SK-N-SH (cell line): ENCODE measurements around the gene ZBTB46. TPM values are rescaled to one million over a fixed set of nuclear protein-coding genes. Genes with fewer than 3 reads are reported as not detected.

Experiments
- CTCF ChIA-PET: fragments of 300-600, 350-600 bp; formaldehyde crosslinking; extraction: SDS; loops from one replicate; lab custom pipeline; 2021; lab: Yijun Ruan, JAX
- POLR2A ChIA-PET: fragments of 350-600 bp; sonication (Branson Sonifier 250); formaldehyde crosslinking; extraction: SDS; loops from one replicate; lab custom pipeline; 2020; ENCODE audit warnings: antibody characterized with exemption, inconsistent platforms; lab: Yijun Ruan, JAX
- DNase-seq: peaks from one replicate; pipeline ENCODE4 v3.0.0; 2012
- H2AFZ ChIP-seq: fragments of 200-600 bp; sonication (generic); 2 replicates; pipeline ENCODE4 v1.8.1; 2016; ENCODE audit warnings: antibody characterized with exemption, mild to moderate bottlenecking, low read depth
- H3F3A ChIP-seq: fragments of 200-600 bp; sonication (generic); replicated peaks from 2 replicates; pipeline ENCODE3; 2016; ENCODE audit warnings: antibody characterized with exemption, mild to moderate bottlenecking; ENCODE audit not compliant: insufficient read depth
- H3K27ac ChIP-seq, 2 experiments: fragments of 200-500 bp in 1 of 2; fragments of 200-600 bp in 1 of 2; sonication (Bioruptor generic) in 1 of 2; sonication (generic), shearing (Covaris generic) in 1 of 2; 2 replicates each; pipeline versions ENCODE4 v1.5.1 to v1.6.1; 2014 to 2016; ENCODE audit warnings: low read depth in 2 of 2, inconsistent platforms in 1 of 2, low read length in 1 of 2, mild to moderate bottlenecking in 1 of 2, mixed read lengths in 1 of 2
- H3K27me3 ChIP-seq: fragments of 200-600 bp; sonication (generic), shearing (Covaris generic); 2 replicates; pipeline ENCODE4 v1.6.1; 2016; ENCODE audit warnings: mixed run types; ENCODE audit not compliant: insufficient read depth
- H3K36me3 ChIP-seq, 2 experiments: fragments of 200-500 bp in 1 of 2; fragments of 200-600 bp in 1 of 2; sonication (Bioruptor generic) in 1 of 2; sonication (generic) in 1 of 2; replicated peaks in 1 of 2; 2 replicates each; pipeline versions ENCODE3 to v1.5.1; 2014 to 2016; ENCODE audit warnings: low read length in 1 of 2, mild to moderate bottlenecking in 1 of 2; ENCODE audit not compliant: insufficient read depth in 2 of 2, control insufficient read depth in 1 of 2
- H3K4me1 ChIP-seq, 2 experiments: fragments of 200-500 bp in 1 of 2; fragments of 200-600 bp in 1 of 2; sonication (Bioruptor generic) in 1 of 2; sonication (generic), shearing (Covaris generic) in 1 of 2; 2 replicates each; pipeline versions ENCODE4 v1.5.1 to v1.6.1; 2014 to 2016; ENCODE audit warnings: low read depth in 1 of 2, low read length in 1 of 2, mixed run types in 1 of 2; ENCODE audit not compliant: insufficient read depth in 2 of 2, control insufficient read depth in 1 of 2
- H3K4me2 ChIP-seq: fragments of 200-600 bp; sonication (generic), shearing (Covaris generic); 2 replicates; pipeline ENCODE4 v1.6.1; 2017; ENCODE audit warnings: mixed run types
- H3K4me3 ChIP-seq, 2 experiments: fragments of 200-500 bp in 1 of 2; fragments of 200-600 bp in 1 of 2; sonication (Bioruptor generic) in 1 of 2; sonication (generic), shearing (Covaris generic) in 1 of 2; 2 replicates each; pipeline versions ENCODE4 v1.5.1 to v1.8.1; 2014 to 2016; ENCODE audit warnings: low read depth in 2 of 2, inconsistent platforms in 1 of 2, low read length in 1 of 2, mild to moderate bottlenecking in 1 of 2, mixed read lengths in 1 of 2, moderate library complexity in 1 of 2
- H3K79me2 ChIP-seq: fragments of 200-600 bp; sonication (generic); 2 replicates; pipeline ENCODE4 v1.8.1; 2017; ENCODE audit warnings: mild to moderate bottlenecking; ENCODE audit not compliant: insufficient read depth
- H3K9ac ChIP-seq: fragments of 200-600 bp; sonication (generic); 2 replicates; pipeline ENCODE4 v1.6.1; 2017; ENCODE audit warnings: mixed run types
- H3K9me2 ChIP-seq: fragments of 200-600 bp; sonication (generic); 2 replicates; pipeline ENCODE4 v1.6.1; 2017; ENCODE audit warnings: mixed run types
- H3K9me3 ChIP-seq: fragments of 200-600 bp; sonication (generic); 2 replicates; pipeline ENCODE4 v1.6.1; 2017; ENCODE audit warnings: mixed run types, mild to moderate bottlenecking, moderate library complexity
- H4K20me1 ChIP-seq: fragments of 200-600 bp; sonication (generic); 2 replicates; pipeline ENCODE4 v1.6.1; 2017; ENCODE audit warnings: mild to moderate bottlenecking, mixed run types; ENCODE audit not compliant: insufficient read depth
- CHD2 ChIP-seq: fragments of 150-350 bp; IDR thresholded peaks from 2 replicates; pipeline ENCODE4 v1.6.1; 2018; ENCODE audit warnings: low read length; ENCODE audit not compliant: partially characterized antibody
- EP300 ChIP-seq, 2 experiments: IDR thresholded peaks; 2 replicates each; pipeline versions ENCODE4 v1.4.0 to v1.6.1; 2012; ENCODE audit warnings: borderline replicate concordance in 1 of 2, low read depth in 1 of 2, low read length in 1 of 2
- FOSL2 ChIP-seq: IDR thresholded peaks from 2 replicates; pipeline ENCODE4 v1.4.0; 2012; ENCODE audit warnings: low read depth, mild to moderate bottlenecking, moderate library complexity, borderline replicate concordance
- FOXJ3 ChIP-seq: sonication (generic); formaldehyde crosslinking; IDR thresholded peaks from 2 replicates; pipeline ENCODE4 v1.5.1; 2020; ENCODE audit warnings: mild to moderate bottlenecking, missing genetic modification reagents
- FOXM1 ChIP-seq: IDR thresholded peaks from 2 replicates; pipeline ENCODE4 v1.4.0; 2012; ENCODE audit warnings: low read depth, mild to moderate bottlenecking
- GABPA ChIP-seq: IDR thresholded peaks from 2 replicates; pipeline ENCODE4 v1.4.0; 2012; ENCODE audit warnings: low read depth, mild to moderate bottlenecking
- GATA2 ChIP-seq: sonication (generic); formaldehyde crosslinking; IDR thresholded peaks from 2 replicates; pipeline ENCODE4 v1.5.0; 2020; ENCODE audit warnings: mild to moderate bottlenecking, missing genetic modification reagents
- JUND ChIP-seq: IDR thresholded peaks from 2 replicates; pipeline ENCODE4 v1.4.0; 2012
- NFIC ChIP-seq: IDR thresholded peaks from 2 replicates; pipeline ENCODE4 v1.4.0; 2012; ENCODE audit warnings: borderline replicate concordance
- NRF1 ChIP-seq: IDR thresholded peaks from 2 replicates; pipeline ENCODE4 v1.6.1; 2012; ENCODE audit warnings: low read depth, mild to moderate bottlenecking, low read length
- POLR2AphosphoS5 ChIP-seq: IDR thresholded peaks from 2 replicates; pipeline ENCODE4 v1.6.1; 2012; ENCODE audit warnings: low read depth, low read length
- RAD21 ChIP-seq: IDR thresholded peaks from 2 replicates; pipeline ENCODE4 v1.6.1; 2012; ENCODE audit warnings: mild to moderate bottlenecking, low read length
- RCOR1 ChIP-seq: fragments of 150-350 bp; IDR thresholded peaks from 2 replicates; pipeline ENCODE4 v1.6.1; 2017; ENCODE audit warnings: antibody characterized with exemption, low read length
- SIN3A ChIP-seq: IDR thresholded peaks from 2 replicates; pipeline ENCODE4 v1.6.1; 2012; ENCODE audit warnings: low read depth, mild to moderate bottlenecking, low read length, moderate library complexity, borderline replicate concordance
- SMC3 ChIP-seq: IDR thresholded peaks from 2 replicates; pipeline ENCODE4 v1.6.1; 2012; ENCODE audit warnings: low read depth, low read length, improper control_type of control experiment
- TAF1 ChIP-seq: IDR thresholded peaks from 2 replicates; pipeline ENCODE4 v1.6.1; 2012; ENCODE audit warnings: low read depth, mild to moderate bottlenecking, low read length, moderate library complexity, borderline replicate concordance
- TCF12 ChIP-seq: IDR thresholded peaks from 2 replicates; pipeline ENCODE4 v1.4.0; 2012
- TEAD4 ChIP-seq: IDR thresholded peaks from 2 replicates; pipeline ENCODE4 v1.4.0; 2012; ENCODE audit warnings: mild to moderate bottlenecking, borderline replicate concordance; ENCODE audit not compliant: insufficient read depth
- WGBS: methylation state at CpG from one replicate; pipeline ENCODE4 v1.1.6; 2017; ENCODE audit warnings: low lambda C conversion rate; 5-methylcytosine and 5-hydroxymethylcytosine counted together
- polyA plus RNA-seq, 3 experiments: library from polyadenylated mRNA; depleted of rRNA; stranded (reverse); fragments of >200 nt; gene quantifications; 2 replicates each; pipeline ENCODE4 v1.2.3, GENCODE V29; 2012
- TF ChIP-seq, protein P1 (sequence below): IDR thresholded peaks from 2 replicates; pipeline ENCODE4 v1.4.0; 2012; ENCODE audit warnings: low read depth
- TF ChIP-seq, protein P2 (sequence below): IDR thresholded peaks from 2 replicates; pipeline ENCODE4 v1.4.0; 2012; ENCODE audit warnings: low read depth, borderline replicate concordance
- TF ChIP-seq, protein P3 (sequence below): IDR thresholded peaks from 2 replicates; pipeline ENCODE4 v1.4.0; 2012; ENCODE audit warnings: low read depth, borderline replicate concordance

The ZBTB46 gene
- polyA plus RNA-seq, 1 of the 3 experiments (the other 2 are of a cell fraction): 0.15 TPM

DNA sequence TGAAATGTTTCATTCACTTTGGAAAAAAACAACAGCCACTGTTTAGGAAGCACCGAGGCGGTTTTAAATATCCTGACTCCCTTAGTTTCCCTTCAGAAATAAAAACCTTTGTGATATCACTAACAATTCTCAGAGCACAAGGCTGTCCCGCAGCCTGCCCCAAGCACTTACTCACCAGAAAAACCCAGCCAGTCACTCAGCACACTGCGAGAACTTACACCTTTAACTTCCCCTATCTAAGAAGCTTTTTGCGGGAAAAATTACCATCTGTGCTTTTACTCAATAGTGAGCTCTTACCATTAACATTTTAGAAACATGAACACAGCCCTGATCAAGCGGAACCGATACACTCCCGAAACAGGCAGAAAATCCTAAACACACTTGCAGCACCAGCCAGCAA lies 9.3 kb downstream of the ZBTB46 start:
- Histone ChIP-seq H2AFZ (no peak overlapping the region), H4K20me1 (no peaks in the 10 kb centered on the region), H3F3A (no peaks in the 10 kb centered on the region), H3K79me2 (no peaks in the 10 kb centered on the region), H3K36me3 (no peaks in the 10 kb centered on the region), H3K4me3 (no peak overlapping the region), H3K9ac (no peak overlapping the region), H3K4me1 (no peaks in the 10 kb centered on the region), H3K27ac (no peak overlapping the region), H3K27me3 (no peaks in the 10 kb centered on the region), H3K9me2 (no peaks in the 10 kb centered on the region), H3K4me2 (no peak overlapping the region), H3K9me3 (no peaks in the 10 kb centered on the region)
- no peak for DNase-seq
- ChIA-PET CTCF (interaction anchor here (1.1 kb wide), 1 partner anchor 36 kb away, joined by 3 read pairs; no protein-coding TSS in a partner anchor), POLR2A (no interaction called here)
- WGBS: 79% methylated on average over 8 of the region's 8 CpGs
- TF ChIP-seq, protein P1, sequence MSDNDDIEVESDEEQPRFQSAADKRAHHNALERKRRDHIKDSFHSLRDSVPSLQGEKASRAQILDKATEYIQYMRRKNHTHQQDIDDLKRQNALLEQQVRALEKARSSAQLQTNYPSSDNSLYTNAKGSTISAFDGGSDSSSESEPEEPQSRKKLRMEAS: no peak
- TF ChIP-seq FOXJ3 (CRISPR knock-in tag): no peak
- no peak for TF ChIP-seq TCF12
- TF ChIP-seq, protein P2, sequence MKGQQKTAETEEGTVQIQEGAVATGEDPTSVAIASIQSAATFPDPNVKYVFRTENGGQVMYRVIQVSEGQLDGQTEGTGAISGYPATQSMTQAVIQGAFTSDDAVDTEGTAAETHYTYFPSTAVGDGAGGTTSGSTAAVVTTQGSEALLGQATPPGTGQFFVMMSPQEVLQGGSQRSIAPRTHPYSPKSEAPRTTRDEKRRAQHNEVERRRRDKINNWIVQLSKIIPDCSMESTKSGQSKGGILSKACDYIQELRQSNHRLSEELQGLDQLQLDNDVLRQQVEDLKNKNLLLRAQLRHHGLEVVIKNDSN: no peak
- TF ChIP-seq FOSL2: no peak
- TF ChIP-seq RAD21: no peak
- TF ChIP-seq SMC3: no peak
- TF ChIP-seq TAF1: no peak
- no peak for TF ChIP-seq RCOR1
- no peak for TF ChIP-seq GATA2 (CRISPR knock-in tag)
- no peak for TF ChIP-seq GABPA
- TF ChIP-seq NRF1: no peak
- no peak for TF ChIP-seq EP300 (IDR thresholded peaks at IDR 0.05; ENCODE audit: borderline replicate concordance in 1 of 2, low read depth in 1 of 2, low read length in 1 of 2)
- TF ChIP-seq JUND: no peak

DNA sequence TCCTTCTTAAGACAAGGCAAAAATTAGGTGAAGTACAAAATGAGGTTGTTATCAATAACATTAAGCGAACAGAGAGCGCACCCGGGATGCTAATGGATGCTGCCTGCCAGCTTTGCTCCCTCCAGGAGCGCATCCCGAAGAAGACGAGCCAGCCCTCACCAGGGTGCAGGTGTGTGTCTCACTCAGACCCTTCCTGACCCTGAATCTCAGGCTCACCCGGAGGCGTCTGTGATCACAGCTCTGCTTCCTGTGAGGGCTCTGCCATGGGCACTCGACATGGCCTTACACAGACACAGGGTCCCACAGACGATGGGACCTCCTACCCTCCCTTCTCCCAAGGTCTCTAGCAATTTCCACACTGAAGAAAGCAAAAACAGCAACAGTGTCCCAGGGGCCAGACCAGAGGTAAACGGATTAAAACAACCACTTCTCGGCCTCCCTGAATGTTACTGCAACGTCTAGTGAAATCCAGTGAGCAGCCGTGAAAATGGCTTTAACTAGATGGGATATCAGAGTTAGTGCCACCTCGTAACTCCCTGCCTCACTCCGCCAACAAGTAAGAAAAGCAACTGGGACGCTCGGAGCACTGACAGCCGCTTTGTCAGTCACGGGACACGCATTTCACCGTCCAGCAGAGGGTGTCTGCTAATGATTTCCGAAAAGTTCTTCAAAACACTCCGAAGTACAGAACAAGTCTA lies 11.7 kb downstream of the ZBTB46 start:
- ChIA-PET CTCF (interaction anchor here (1.5 kb wide), 1 partner anchor 33 kb away, joined by 4 read pairs; no protein-coding TSS in a partner anchor), POLR2A (no interaction called here)
- TF ChIP-seq EP300 (IDR thresholded peaks at IDR 0.05; ENCODE audit: borderline replicate concordance in 1 of 2, low read depth in 1 of 2, low read length in 1 of 2): no peak
- TF ChIP-seq POLR2AphosphoS5: no peak
- no peak for TF ChIP-seq SIN3A
- TF ChIP-seq, protein P3, sequence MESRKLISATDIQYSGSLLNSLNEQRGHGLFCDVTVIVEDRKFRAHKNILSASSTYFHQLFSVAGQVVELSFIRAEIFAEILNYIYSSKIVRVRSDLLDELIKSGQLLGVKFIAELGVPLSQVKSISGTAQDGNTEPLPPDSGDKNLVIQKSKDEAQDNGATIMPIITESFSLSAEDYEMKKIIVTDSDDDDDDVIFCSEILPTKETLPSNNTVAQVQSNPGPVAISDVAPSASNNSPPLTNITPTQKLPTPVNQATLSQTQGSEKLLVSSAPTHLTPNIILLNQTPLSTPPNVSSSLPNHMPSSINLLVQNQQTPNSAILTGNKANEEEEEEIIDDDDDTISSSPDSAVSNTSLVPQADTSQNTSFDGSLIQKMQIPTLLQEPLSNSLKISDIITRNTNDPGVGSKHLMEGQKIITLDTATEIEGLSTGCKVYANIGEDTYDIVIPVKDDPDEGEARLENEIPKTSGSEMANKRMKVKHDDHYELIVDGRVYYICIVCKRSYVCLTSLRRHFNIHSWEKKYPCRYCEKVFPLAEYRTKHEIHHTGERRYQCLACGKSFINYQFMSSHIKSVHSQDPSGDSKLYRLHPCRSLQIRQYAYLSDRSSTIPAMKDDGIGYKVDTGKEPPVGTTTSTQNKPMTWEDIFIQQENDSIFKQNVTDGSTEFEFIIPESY: no peak
- TF ChIP-seq RAD21: no peak
- no peak for TF ChIP-seq JUND
- no peak for TF ChIP-seq FOXM1
- no peak for TF ChIP-seq TEAD4
- TF ChIP-seq, protein P2: no peak
- no peak for TF ChIP-seq GABPA
- TF ChIP-seq TAF1: no peak
- no peak for TF ChIP-seq NFIC
- TF ChIP-seq CHD2: no peak
- no peak for TF ChIP-seq TCF12
- no peak for TF ChIP-seq FOSL2
- no peak for TF ChIP-seq NRF1
- peaks cover 4% of the 10 kb centered on the region; the same call in 1 of the 2 replicates for H4K20me1 ChIP-seq
- H3F3A ChIP-seq: peaks cover 9% of the 10 kb centered on the region
- H3K27me3 ChIP-seq: no peaks in the 10 kb centered on the region
- no peaks in the 10 kb centered on the region for H3K9me3 ChIP-seq
- H2AFZ ChIP-seq: no peak overlapping the region
- H3K36me3 ChIP-seq: no peaks in the 10 kb centered on the region
- H3K9me2 ChIP-seq: no peaks in the 10 kb centered on the region
- H3K9ac ChIP-seq: no peak overlapping the region
- DNase-seq: no peak
- no peaks in the 10 kb centered on the region for H3K79me2 ChIP-seq
- H3K4me1 ChIP-seq: no peaks in the 10 kb centered on the region
- H3K4me2 ChIP-seq: no peak overlapping the region
- H3K4me3 ChIP-seq: no peak overlapping the region
- 45% methylated on average over 13 of the region's 24 CpGs for WGBS
- no peak overlapping the region for H3K27ac ChIP-seq
